Smooth muscle cell (in vitro differentiated cells): ENCODE results near the gene KRTAP5-1. TPM values are rescaled to one million over a fixed set of nuclear protein-coding genes. Genes with fewer than 3 reads are reported as not detected.
"Not testable (repeated sequence)": the region's sequence is repeated elsewhere in the genome, so short reads cannot be mapped to it uniquely, and the experiment has no call there.

Source experiments
- DNase-seq: peaks from one replicate; lab custom pipeline; 2025; ENCODE audit not compliant: unreplicated experiment; lab: John Stamatoyannopoulos, UW
- H2AFZ ChIP-seq: fragments of 200-600 bp; sonication (generic); 2 replicates; pipeline ENCODE4 v1.6.0; 2016; ENCODE audit warnings: antibody characterized with exemption, low read depth, mild to moderate bottlenecking
- H3F3A ChIP-seq: fragments of 200-600 bp; sonication (generic); 2 replicates; pipeline ENCODE4 v1.6.0; 2017; ENCODE audit warnings: antibody characterized with exemption, low read depth
- H3K27ac ChIP-seq: fragments of 200-600 bp; sonication (generic); 2 replicates; pipeline ENCODE4 v1.5.1; 2016; ENCODE audit warnings: low read depth, mild to moderate bottlenecking
- H3K27me3 ChIP-seq: fragments of 200-600 bp; sonication (generic); 2 replicates; pipeline ENCODE4 v1.6.1; 2016; ENCODE audit warnings: low read depth, mild to moderate bottlenecking
- H3K36me3 ChIP-seq: fragments of 200-600 bp; sonication (generic); 2 replicates; pipeline ENCODE4 v1.5.1; 2016; ENCODE audit warnings: low read depth
- H3K4me1 ChIP-seq: fragments of 200-600 bp; sonication (generic); 2 replicates; pipeline ENCODE4 v1.5.1; 2016; ENCODE audit warnings: low read depth
- H3K4me2 ChIP-seq: fragments of 200-600 bp; sonication (generic); 2 replicates; pipeline ENCODE4 v1.6.0; 2016; ENCODE audit warnings: mild to moderate bottlenecking
- H3K4me3 ChIP-seq: fragments of 200-600 bp; sonication (generic); 2 replicates; pipeline ENCODE4 v1.5.1; 2016; ENCODE audit warnings: mild to moderate bottlenecking
- H3K79me2 ChIP-seq: fragments of 200-600 bp; sonication (generic); 2 replicates; pipeline ENCODE4 v1.6.0; 2016; ENCODE audit warnings: low read depth, mild to moderate bottlenecking
- H3K9ac ChIP-seq: fragments of 200-600 bp; sonication (generic); 2 replicates; pipeline ENCODE4 v1.6.0; 2016; ENCODE audit warnings: low read depth
- H3K9me3 ChIP-seq: fragments of 200-600 bp; sonication (generic); replicated peaks from 2 replicates; pipeline ENCODE4 v1.5.1; 2016; ENCODE audit warnings: low read depth
- H4K20me1 ChIP-seq: fragments of 200-600 bp; sonication (generic); 2 replicates; pipeline ENCODE4 v1.6.0; 2016; ENCODE audit warnings: low read depth
- CTCF ChIP-seq: fragments of 200-600 bp; sonication (generic); IDR thresholded peaks from 2 replicates; pipeline ENCODE4 v1.5.1; 2017; ENCODE audit warnings: borderline replicate concordance, mild to moderate bottlenecking, antibody characterized with exemption; ENCODE audit not compliant: insufficient read depth, poor library complexity, severe bottlenecking
- WGBS: methylation state at CpG from one replicate; pipeline ENCODE4 v1.1.7; 2016; ENCODE audit warnings: low lambda C conversion rate; 5-methylcytosine and 5-hydroxymethylcytosine counted together
- polyA plus RNA-seq: library from polyadenylated mRNA; unstranded; fragments of >200 nt; fragmentation: Nextera tagmentation; extraction: Ambion mirVana; gene quantifications from 2 replicates; pipeline ENCODE4 v1.2.1, GENCODE V29; 2016
- total RNA-seq: library from RNA; depleted of rRNA; stranded (reverse); fragments of >200 nt; gene quantifications from 2 replicates; pipeline ENCODE4 v1.2.3, GENCODE V29; 2014

Gene KRTAP5-1
- total and polyA plus RNA-seq, 2 experiments from 2014 or later = not detected

- H3K4me2 ChIP-seq = no peak overlapping the region
- no peaks in the 10 kb centered on the region for H3K27me3 ChIP-seq
- no peak overlapping the region for H3K27ac ChIP-seq
- H3K79me2 ChIP-seq = no peaks in the 10 kb centered on the region
- no peak overlapping the region for H3K9ac ChIP-seq
- no peak for DNase-seq
- no peaks in the 10 kb centered on the region for H3K4me1 ChIP-seq
- no peaks in the 10 kb centered on the region for H3K36me3 ChIP-seq
- peak overlapping the region; percentile 33 for H2AFZ ChIP-seq
- H3F3A ChIP-seq = no peaks in the 10 kb centered on the region
- H4K20me1 ChIP-seq = no peaks in the 10 kb centered on the region
- no peaks in the 10 kb centered on the region for H3K9me3 ChIP-seq
- TF ChIP-seq CTCF = no peak
- WGBS = 44% methylated on average over 10 of the region's 10 CpGs
- no peak overlapping the region for H3K4me3 ChIP-seq
Measured at GRCh38 chr11:1619449-1619848, 34.4 kb upstream of the KRTAP5-1 start.

- no peak for TF ChIP-seq CTCF
- Histone ChIP-seq H3K79me2 (no peaks in the 10 kb centered on the region), H3F3A (no peaks in the 10 kb centered on the region), H3K4me2 (no peak overlapping the region), H2AFZ (no peak overlapping the region), H3K36me3 (no peaks in the 10 kb centered on the region), H3K4me3 (no peak overlapping the region), H4K20me1 (no peaks in the 10 kb centered on the region), H3K9me3 (no peaks in the 10 kb centered on the region), H3K27ac (no peak overlapping the region), H3K9ac (no peak overlapping the region), H3K4me1 (no peaks in the 10 kb centered on the region), H3K27me3 (no peaks in the 10 kb centered on the region)
- no peak for DNase-seq
- WGBS = 92% methylated on average over 10 of the region's 10 CpGs
Measured at GRCh38 chr11:1618231-1618630, 33.1 kb upstream of the KRTAP5-1 start.

- no peak within 1 kb of the TSS for H3K4me3 ChIP-seq
- no peak within 1 kb of the TSS for H2AFZ ChIP-seq
- peaks cover 3% of the 10 kb centered on the region for H3K27me3 ChIP-seq
- no peaks in the 10 kb centered on the region for H3K4me1 ChIP-seq
- DNase-seq = no peak
- no peaks in the 10 kb centered on the region for H3K9me3 ChIP-seq
- 81% methylated on average over 4 of the region's 4 CpGs for WGBS
- TF ChIP-seq CTCF = no peak
- H3K9ac ChIP-seq = no peak within 1 kb of the TSS
- H3K4me2 ChIP-seq = no peak within 1 kb of the TSS
- H3K27ac ChIP-seq = no peak within 1 kb of the TSS
- no peaks in the 10 kb centered on the region for H3K79me2 ChIP-seq
- H3F3A ChIP-seq = no peaks in the 10 kb centered on the region
- no peaks in the 10 kb centered on the region for H4K20me1 ChIP-seq
- H3K36me3 ChIP-seq = no peaks in the 10 kb centered on the region
Measured at GRCh38 chr11:1608363-1608762, 23.3 kb upstream of the KRTAP5-1 start, which contains the start of gene KRTAP5-3. Gene KRTAP5-3 (minus strand): TSS chr11:1608463. CDS start chr11:1608385, 78 bp downstream.

GRCh38 chr11:1607901-1608300 lies 22.8 kb upstream of the KRTAP5-1 start:
- not testable (repeated sequence) for DNase-seq, H3K4me2 ChIP-seq, H3K27ac ChIP-seq, H2AFZ ChIP-seq, H3K4me3 ChIP-seq, H3K79me2 ChIP-seq, H3K4me1 ChIP-seq, H3F3A ChIP-seq, H4K20me1 ChIP-seq, H3K36me3 ChIP-seq, H3K9ac ChIP-seq, H3K9me3 ChIP-seq, H3K27me3 ChIP-seq
- 73% methylated on average over 5 of the region's 5 CpGs for WGBS

- not testable (repeated sequence) for H3K36me3 ChIP-seq, H3K4me3 ChIP-seq, H3K4me2 ChIP-seq, H3K9ac ChIP-seq, DNase-seq, H3F3A ChIP-seq, H3K79me2 ChIP-seq, H2AFZ ChIP-seq, H3K9me3 ChIP-seq, H3K4me1 ChIP-seq, H4K20me1 ChIP-seq, H3K27me3 ChIP-seq, H3K27ac ChIP-seq
- WGBS = 62% methylated on average over 18 of the region's 18 CpGs
Measured at GRCh38 chr11:1607156-1607845, 22.2 kb upstream of the KRTAP5-1 start.

- H3K79me2 ChIP-seq, DNase-seq, H2AFZ ChIP-seq, H3K4me3 ChIP-seq, H3K4me1 ChIP-seq, H3K9me3 ChIP-seq, H3K9ac ChIP-seq, H3K27ac ChIP-seq, H3K4me2 ChIP-seq, H3F3A ChIP-seq, H3K27me3 ChIP-seq, H4K20me1 ChIP-seq, H3K36me3 ChIP-seq: not testable (repeated sequence)
- 91% methylated on average over 13 of the region's 13 CpGs for WGBS
Measured at GRCh38 chr11:1605923-1606322, 20.8 kb upstream of the KRTAP5-1 start.
